ENCODE measurements around the gene HMGN2. TPM values are rescaled to one million over a fixed set of nuclear protein-coding genes. Genes with fewer than 3 reads are reported as not detected.
A peak's percentile ranks its signal among the peaks of the same experiment; 100 is the strongest.

Gene HMGN2
- total and polyA plus RNA-seq, 2 of the 13 experiments (the other 11 are each of a cell fraction or from before 2014, with no cell fraction given), result 63.4 to 343 TPM

DNA sequence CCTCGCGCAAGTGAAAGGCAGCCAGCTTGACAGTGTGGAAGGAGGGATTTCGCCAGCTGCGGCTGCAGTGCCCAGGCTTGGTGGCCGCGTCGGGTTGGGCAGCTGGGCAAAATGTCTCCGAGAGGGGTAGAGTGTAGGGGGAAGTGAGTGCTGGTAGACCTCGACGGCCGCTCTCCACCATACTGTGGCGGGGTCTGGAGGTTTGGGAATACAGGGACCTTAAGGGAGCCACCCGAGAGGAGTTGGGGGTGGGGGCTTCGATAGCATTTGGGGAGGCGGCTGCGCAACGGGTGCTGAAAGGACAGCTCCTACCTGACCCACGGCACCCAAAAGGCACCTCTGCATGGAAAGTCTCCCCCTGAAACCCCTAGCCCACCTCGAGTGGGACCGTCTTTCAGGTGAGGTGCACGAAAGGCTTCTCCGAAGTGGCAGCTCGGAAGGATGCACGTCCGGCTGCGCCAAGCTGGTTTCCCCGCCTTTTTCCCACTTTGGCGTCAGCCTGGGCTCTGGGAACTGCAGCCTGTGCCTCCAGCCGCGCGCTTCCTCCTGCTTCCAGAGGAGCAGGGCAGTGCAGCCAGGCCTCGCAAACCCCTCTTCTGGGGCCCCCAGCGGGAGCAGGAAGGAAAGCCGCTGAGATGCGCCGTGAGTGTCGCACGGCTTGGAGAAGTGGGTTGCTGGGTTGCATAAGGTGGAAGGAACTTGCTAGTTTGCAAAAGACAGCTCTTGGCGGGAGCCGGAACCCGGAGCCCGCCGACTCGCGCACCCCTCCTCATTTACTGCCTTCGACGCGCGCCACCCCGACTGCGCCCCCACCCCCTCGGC, 531 bp upstream of the HMGN2 start (continued):
- TF ChIP-seq, protein P1, sequence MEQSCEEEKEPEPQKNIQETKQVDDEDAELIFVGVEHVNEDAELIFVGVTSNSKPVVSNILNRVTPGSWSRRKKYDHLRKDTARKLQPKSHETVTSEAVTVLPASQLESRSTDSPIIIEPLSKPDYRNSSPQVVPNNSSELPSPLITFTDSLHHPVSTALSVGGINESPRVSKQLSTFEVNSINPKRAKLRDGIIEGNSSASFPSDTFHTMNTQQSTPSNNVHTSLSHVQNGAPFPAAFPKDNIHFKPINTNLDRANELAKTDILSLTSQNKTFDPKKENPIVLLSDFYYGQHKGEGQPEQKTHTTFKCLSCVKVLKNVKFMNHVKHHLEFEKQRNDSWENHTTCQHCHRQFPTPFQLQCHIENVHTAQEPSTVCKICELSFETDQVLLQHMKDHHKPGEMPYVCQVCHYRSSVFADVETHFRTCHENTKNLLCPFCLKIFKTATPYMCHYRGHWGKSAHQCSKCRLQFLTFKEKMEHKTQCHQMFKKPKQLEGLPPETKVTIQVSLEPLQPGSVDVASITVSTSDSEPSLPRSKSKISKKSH (CRISPR knock-in tag; IDR thresholded peaks at IDR 0.05; ENCODE audit: borderline replicate concordance), result no peak; the same call in 1 of the 2 replicates
- TF ChIP-seq, protein P2, sequence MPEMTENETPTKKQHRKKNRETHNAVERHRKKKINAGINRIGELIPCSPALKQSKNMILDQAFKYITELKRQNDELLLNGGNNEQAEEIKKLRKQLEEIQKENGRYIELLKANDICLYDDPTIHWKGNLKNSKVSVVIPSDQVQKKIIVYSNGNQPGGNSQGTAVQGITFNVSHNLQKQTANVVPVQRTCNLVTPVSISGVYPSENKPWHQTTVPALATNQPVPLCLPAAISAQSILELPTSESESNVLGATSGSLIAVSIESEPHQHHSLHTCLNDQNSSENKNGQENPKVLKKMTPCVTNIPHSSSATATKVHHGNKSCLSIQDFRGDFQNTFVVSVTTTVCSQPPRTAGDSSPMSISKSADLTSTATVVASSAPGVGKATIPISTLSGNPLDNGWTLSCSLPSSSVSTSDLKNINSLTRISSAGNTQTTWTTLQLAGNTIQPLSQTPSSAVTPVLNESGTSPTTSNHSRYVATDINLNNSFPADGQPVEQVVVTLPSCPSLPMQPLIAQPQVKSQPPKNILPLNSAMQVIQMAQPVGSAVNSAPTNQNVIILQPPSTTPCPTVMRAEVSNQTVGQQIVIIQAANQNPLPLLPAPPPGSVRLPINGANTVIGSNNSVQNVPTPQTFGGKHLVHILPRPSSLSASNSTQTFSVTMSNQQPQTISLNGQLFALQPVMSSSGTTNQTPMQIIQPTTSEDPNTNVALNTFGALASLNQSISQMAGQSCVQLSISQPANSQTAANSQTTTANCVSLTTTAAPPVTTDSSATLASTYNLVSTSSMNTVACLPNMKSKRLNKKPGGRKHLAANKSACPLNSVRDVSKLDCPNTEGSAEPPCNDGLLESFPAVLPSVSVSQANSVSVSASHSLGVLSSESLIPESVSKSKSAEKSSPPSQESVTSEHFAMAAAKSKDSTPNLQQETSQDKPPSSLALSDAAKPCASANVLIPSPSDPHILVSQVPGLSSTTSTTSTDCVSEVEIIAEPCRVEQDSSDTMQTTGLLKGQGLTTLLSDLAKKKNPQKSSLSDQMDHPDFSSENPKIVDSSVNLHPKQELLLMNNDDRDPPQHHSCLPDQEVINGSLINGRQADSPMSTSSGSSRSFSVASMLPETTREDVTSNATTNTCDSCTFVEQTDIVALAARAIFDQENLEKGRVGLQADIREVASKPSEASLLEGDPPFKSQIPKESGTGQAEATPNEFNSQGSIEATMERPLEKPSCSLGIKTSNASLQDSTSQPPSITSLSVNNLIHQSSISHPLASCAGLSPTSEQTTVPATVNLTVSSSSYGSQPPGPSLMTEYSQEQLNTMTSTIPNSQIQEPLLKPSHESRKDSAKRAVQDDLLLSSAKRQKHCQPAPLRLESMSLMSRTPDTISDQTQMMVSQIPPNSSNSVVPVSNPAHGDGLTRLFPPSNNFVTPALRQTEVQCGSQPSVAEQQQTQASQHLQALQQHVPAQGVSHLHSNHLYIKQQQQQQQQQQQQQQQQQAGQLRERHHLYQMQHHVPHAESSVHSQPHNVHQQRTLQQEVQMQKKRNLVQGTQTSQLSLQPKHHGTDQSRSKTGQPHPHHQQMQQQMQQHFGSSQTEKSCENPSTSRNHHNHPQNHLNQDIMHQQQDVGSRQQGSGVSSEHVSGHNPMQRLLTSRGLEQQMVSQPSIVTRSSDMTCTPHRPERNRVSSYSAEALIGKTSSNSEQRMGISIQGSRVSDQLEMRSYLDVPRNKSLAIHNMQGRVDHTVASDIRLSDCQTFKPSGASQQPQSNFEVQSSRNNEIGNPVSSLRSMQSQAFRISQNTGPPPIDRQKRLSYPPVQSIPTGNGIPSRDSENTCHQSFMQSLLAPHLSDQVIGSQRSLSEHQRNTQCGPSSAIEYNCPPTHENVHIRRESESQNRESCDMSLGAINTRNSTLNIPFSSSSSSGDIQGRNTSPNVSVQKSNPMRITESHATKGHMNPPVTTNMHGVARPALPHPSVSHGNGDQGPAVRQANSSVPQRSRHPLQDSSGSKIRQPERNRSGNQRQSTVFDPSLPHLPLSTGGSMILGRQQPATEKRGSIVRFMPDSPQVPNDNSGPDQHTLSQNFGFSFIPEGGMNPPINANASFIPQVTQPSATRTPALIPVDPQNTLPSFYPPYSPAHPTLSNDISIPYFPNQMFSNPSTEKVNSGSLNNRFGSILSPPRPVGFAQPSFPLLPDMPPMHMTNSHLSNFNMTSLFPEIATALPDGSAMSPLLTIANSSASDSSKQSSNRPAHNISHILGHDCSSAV (CRISPR knock-in tag; IDR thresholded peaks at IDR 0.05; ENCODE audit: borderline replicate concordance), result no peak
- TF ChIP-seq ZNF558 (CRISPR knock-in tag; IDR thresholded peaks at IDR 0.05; ENCODE audit: borderline replicate concordance) (0 out of 2 replicates have a peak, but pooled peaks have one; percentile 31), HMG20A (CRISPR knock-in tag; IDR thresholded peaks at IDR 0.05; ENCODE audit: borderline replicate concordance) (no peak), PHB2 (IDR thresholded peaks at IDR 0.05; ENCODE audit: partially characterized antibody) (no peak), SMC3 (IDR thresholded peaks at IDR 0.05; ENCODE audit: low read length) (no peak), AHR (CRISPR knock-in tag; IDR thresholded peaks at IDR 0.05) (no peak; the same call in 1 of the 2 replicates), ZNF605 (CRISPR knock-in tag; IDR thresholded peaks at IDR 0.05) (no peak), ZNF746 (CRISPR knock-in tag; IDR thresholded peaks at IDR 0.05) (no peak), NPAS2 (CRISPR knock-in tag; IDR thresholded peaks at IDR 0.05; ENCODE audit: borderline replicate concordance) (no peak), IKZF4 (CRISPR knock-in tag; IDR thresholded peaks at IDR 0.05; ENCODE audit: borderline replicate concordance, low read depth, not compliant biosample characterization) (peak; percentile 11), ZNF431 (CRISPR knock-in tag; IDR thresholded peaks at IDR 0.05; ENCODE audit: borderline replicate concordance, low read depth) (no peak), SNRNP70 (IDR thresholded peaks at IDR 0.05; ENCODE audit: low read depth, low read length) (no peak)
- TF ChIP-seq, protein P3, sequence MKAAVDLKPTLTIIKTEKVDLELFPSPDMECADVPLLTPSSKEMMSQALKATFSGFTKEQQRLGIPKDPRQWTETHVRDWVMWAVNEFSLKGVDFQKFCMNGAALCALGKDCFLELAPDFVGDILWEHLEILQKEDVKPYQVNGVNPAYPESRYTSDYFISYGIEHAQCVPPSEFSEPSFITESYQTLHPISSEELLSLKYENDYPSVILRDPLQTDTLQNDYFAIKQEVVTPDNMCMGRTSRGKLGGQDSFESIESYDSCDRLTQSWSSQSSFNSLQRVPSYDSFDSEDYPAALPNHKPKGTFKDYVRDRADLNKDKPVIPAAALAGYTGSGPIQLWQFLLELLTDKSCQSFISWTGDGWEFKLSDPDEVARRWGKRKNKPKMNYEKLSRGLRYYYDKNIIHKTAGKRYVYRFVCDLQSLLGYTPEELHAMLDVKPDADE (CRISPR knock-in tag; IDR thresholded peaks at IDR 0.05), result no peak
- TF ChIP-seq, protein P4, sequence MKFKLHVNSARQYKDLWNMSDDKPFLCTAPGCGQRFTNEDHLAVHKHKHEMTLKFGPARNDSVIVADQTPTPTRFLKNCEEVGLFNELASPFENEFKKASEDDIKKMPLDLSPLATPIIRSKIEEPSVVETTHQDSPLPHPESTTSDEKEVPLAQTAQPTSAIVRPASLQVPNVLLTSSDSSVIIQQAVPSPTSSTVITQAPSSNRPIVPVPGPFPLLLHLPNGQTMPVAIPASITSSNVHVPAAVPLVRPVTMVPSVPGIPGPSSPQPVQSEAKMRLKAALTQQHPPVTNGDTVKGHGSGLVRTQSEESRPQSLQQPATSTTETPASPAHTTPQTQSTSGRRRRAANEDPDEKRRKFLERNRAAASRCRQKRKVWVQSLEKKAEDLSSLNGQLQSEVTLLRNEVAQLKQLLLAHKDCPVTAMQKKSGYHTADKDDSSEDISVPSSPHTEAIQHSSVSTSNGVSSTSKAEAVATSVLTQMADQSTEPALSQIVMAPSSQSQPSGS (CRISPR knock-in tag; IDR thresholded peaks at IDR 0.05), result no peak

All from HepG2 (cell line).